Kidney (tissue), 14 donors: ENCODE data around the gene FAM181B. TPM values are rescaled to one million over a fixed set of nuclear protein-coding genes. Genes with fewer than 3 reads are reported as not detected.

Source experiments
- DNase-seq, 5 donors: peaks; one replicate each; pipeline ENCODE4 v3.0.0-alpha.2; 2013 to 2020
- FAIRE-seq: peaks from 2 replicates; lab custom pipeline; 2012; peaks lifted over from hg19 to GRCh38; lab: Jason Lieb, UNC
- H3K27ac ChIP-seq, 2 donors: one replicate each; pipeline ENCODE4 v1.7.0; 2013; ENCODE audit warnings: low read depth in 2 of 2, low read length in 2 of 2, inconsistent platforms in 1 of 2
- H3K27me3 ChIP-seq: one replicate; pipeline ENCODE4 v1.7.1; 2013; ENCODE audit warnings: low read length, inconsistent platforms; ENCODE audit not compliant: control insufficient read depth, insufficient read depth
- H3K36me3 ChIP-seq, 3 donors: one replicate each; pipeline versions ENCODE4 v1.7.0 to v1.7.1; 2013; ENCODE audit warnings: low read length in 3 of 3, control low read depth in 1 of 3, inconsistent platforms in 1 of 3; ENCODE audit not compliant: insufficient read depth in 3 of 3, control insufficient read depth in 2 of 3
- H3K4me1 ChIP-seq, 3 donors: one replicate each; pipeline versions ENCODE4 v1.7.0 to v1.7.1; 2013; ENCODE audit warnings: low read length in 3 of 3, inconsistent platforms in 1 of 3, low read depth in 1 of 3; ENCODE audit not compliant: control insufficient read depth in 2 of 3, insufficient read depth in 2 of 3
- H3K4me3 ChIP-seq, 3 donors: one replicate each; pipeline versions ENCODE4 v1.7.0 to v1.8.1; 2013; ENCODE audit warnings: low read length in 3 of 3, control low read depth in 1 of 3, inconsistent platforms in 1 of 3
- H3K9ac ChIP-seq, 3 donors: one replicate each; pipeline versions ENCODE4 v1.7.0 to v1.7.1; 2013; ENCODE audit warnings: low read length in 3 of 3, control low read depth in 1 of 3, inconsistent platforms in 1 of 3
- H3K9me3 ChIP-seq, 3 donors: one replicate each; pipeline versions ENCODE4 v1.7.0 to v1.7.1; 2013; ENCODE audit warnings: low read length in 3 of 3, control low read depth in 1 of 3, inconsistent platforms in 1 of 3; ENCODE audit not compliant: control insufficient read depth in 2 of 3, insufficient read depth in 1 of 3
- intact Hi-C: fragments of 100-400 bp; cut with DNase I; formaldehyde crosslinking; loops from one replicate; pipeline ENCODE4 v1.11.1; 2022
- polyA plus RNA-seq: library from polyadenylated mRNA; stranded (reverse); fragments of 350-450 nt; fragmentation: Illumina TruSeq; extraction: RNeasy Lipid Tissue Mini Kit (QIAGEN cat#74804); gene quantifications from one replicate; pipeline ENCODE4 v1.2.3, GENCODE V29; 2014; ENCODE audit warnings: low read depth, low replicate concordance; ENCODE audit not compliant: insufficient read depth
- total RNA-seq: library from RNA; stranded (reverse); fragmentation: NEBNext Ultra II Directional; extraction: Animal tissue kit (Norgen Biotek cat#: 25700); gene quantifications from one replicate; pipeline ENCODE4 v1.2.1, GENCODE V29; 2021
- TF ChIP-seq, protein P1 (sequence below): IDR thresholded peaks from 3 replicates; pipeline ENCODE4 v1.5.1; 2012; ENCODE audit warnings: mild to moderate bottlenecking, moderate library complexity, borderline replicate concordance; ENCODE audit not compliant: insufficient read depth; ENCODE audit errors: extremely low read depth
- donor health status: control.
- donor health status: control.
- donor health status: control.
- donor health status: control.
- donor health status: control.
- donor health status: DM: yes; HTN: yes; CAD: no.
- donor health status: Normal renal cell carcinoma (clear cell type).

Gene FAM181B
- total and polyA plus RNA-seq, 2 donors from 2014 or later, result 0.97 to 1.3 TPM

- no peak overlapping the region for H3K27ac ChIP-seq
- H3K9ac ChIP-seq, result no peak overlapping the region
- peaks cover 0 to 5% (median 0%) of the 10 kb centered on the region in 3 donors for H3K4me1 ChIP-seq
- no peak overlapping the region for H3K4me3 ChIP-seq
- TF ChIP-seq, protein P1, sequence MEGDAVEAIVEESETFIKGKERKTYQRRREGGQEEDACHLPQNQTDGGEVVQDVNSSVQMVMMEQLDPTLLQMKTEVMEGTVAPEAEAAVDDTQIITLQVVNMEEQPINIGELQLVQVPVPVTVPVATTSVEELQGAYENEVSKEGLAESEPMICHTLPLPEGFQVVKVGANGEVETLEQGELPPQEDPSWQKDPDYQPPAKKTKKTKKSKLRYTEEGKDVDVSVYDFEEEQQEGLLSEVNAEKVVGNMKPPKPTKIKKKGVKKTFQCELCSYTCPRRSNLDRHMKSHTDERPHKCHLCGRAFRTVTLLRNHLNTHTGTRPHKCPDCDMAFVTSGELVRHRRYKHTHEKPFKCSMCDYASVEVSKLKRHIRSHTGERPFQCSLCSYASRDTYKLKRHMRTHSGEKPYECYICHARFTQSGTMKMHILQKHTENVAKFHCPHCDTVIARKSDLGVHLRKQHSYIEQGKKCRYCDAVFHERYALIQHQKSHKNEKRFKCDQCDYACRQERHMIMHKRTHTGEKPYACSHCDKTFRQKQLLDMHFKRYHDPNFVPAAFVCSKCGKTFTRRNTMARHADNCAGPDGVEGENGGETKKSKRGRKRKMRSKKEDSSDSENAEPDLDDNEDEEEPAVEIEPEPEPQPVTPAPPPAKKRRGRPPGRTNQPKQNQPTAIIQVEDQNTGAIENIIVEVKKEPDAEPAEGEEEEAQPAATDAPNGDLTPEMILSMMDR, result no peak
- no peaks in the 10 kb centered on the region for H3K9me3 ChIP-seq
- H3K36me3 ChIP-seq, result no peaks in the 10 kb centered on the region
- H3K27me3 ChIP-seq, result no peaks in the 10 kb centered on the region
- DNase-seq (peak in 1 of 5 donors; percentile 50), FAIRE-seq (no peak)
- intact Hi-C loops, result no loop called here
Observed at GRCh38 chr11:82754410-82754809, 20.7 kb upstream of the FAM181B start.

- Histone ChIP-seq H3K9ac (no peak overlapping the region), H3K27me3 (no peaks in the 10 kb centered on the region), H3K4me3 (no peak overlapping the region), H3K4me1 (peaks cover 0 to 5% (median 0%) of the 10 kb centered on the region in 3 donors), H3K9me3 (no peaks in the 10 kb centered on the region), H3K27ac (no peak overlapping the region), H3K36me3 (no peaks in the 10 kb centered on the region)
- DNase-seq (no peak), FAIRE-seq (no peak)
- intact Hi-C loops, result no loop called here
- TF ChIP-seq, protein P1, result no peak
Observed at GRCh38 chr11:82753921-82754320, 20.3 kb upstream of the FAM181B start.

DNA sequence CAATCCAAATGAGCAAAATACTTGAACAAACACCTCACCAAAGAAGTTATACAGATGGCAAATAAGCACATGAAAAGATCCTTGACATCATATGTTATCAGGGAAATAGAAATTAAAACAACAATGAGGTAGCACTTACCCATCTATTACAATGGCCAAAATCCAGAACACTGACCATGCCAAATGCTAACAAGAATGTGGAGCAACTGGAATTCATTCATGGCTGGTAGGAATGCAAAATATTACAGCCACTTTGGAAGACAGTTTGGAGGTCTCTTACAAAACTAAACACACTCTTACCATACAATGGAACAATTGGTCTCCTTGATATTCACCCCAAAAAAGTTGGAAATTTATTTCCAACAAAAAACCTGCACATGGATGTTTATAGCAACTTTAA, 19.1 kb upstream of the FAM181B start:
- FAIRE-seq (no peak), DNase-seq (no peak)
- Histone ChIP-seq H3K4me3 (no peak overlapping the region), H3K27me3 (no peaks in the 10 kb centered on the region), H3K36me3 (no peaks in the 10 kb centered on the region), H3K9me3 (no peaks in the 10 kb centered on the region), H3K4me1 (peaks cover 0 to 5% (median 0%) of the 10 kb centered on the region in 3 donors), H3K27ac (no peak overlapping the region), H3K9ac (no peak overlapping the region)
- TF ChIP-seq, protein P1, result no peak
- intact Hi-C loops, result no loop called here

- Histone ChIP-seq H3K9me3 (no peaks in the 10 kb centered on the region), H3K9ac (no peak overlapping the region), H3K4me3 (no peak overlapping the region), H3K36me3 (no peaks in the 10 kb centered on the region), H3K27ac (no peak overlapping the region), H3K27me3 (no peaks in the 10 kb centered on the region), H3K4me1 (peaks cover 0 to 5% (median 0%) of the 10 kb centered on the region in 3 donors)
- FAIRE-seq, result no peak
- peak in 4 of 5 donors; percentile 59 to 87 (median 80) for DNase-seq
- TF ChIP-seq, protein P1, result no peak
- intact Hi-C loops, result no loop called here
Observed at GRCh38 chr11:82750643-82751139, 17.0 kb upstream of the FAM181B start.
